MM.1S (cell line): ENCODE results near the gene BACH2.
"Not testable (repeated sequence)": the region's sequence is repeated elsewhere in the genome, so short reads cannot be mapped to it uniquely, and the experiment has no call there.

Source experiments
- EZH2 ChIP-seq: fragments of 300-600 bp; sonication (generic); optimal IDR thresholded peaks from 2 replicates; pipeline ENCODE3; 2017; ENCODE audit warnings: low read depth, mild to moderate bottlenecking, antibody characterized with exemption, low read length, mixed read lengths
- EZH2phosphoT487 ChIP-seq: fragments of 300-600 bp; sonication (generic); IDR thresholded peaks from 2 replicates; pipeline ENCODE4 v1.6.1; 2018; ENCODE audit warnings: antibody characterized with exemption, low read length
- TF ChIP-seq, protein P1 (sequence below): fragments of 300-600 bp; sonication (generic); IDR thresholded peaks from 2 replicates; pipeline ENCODE4 v1.5.1; 2016; ENCODE audit warnings: antibody characterized with exemption, low read length, mixed read lengths

DNA sequence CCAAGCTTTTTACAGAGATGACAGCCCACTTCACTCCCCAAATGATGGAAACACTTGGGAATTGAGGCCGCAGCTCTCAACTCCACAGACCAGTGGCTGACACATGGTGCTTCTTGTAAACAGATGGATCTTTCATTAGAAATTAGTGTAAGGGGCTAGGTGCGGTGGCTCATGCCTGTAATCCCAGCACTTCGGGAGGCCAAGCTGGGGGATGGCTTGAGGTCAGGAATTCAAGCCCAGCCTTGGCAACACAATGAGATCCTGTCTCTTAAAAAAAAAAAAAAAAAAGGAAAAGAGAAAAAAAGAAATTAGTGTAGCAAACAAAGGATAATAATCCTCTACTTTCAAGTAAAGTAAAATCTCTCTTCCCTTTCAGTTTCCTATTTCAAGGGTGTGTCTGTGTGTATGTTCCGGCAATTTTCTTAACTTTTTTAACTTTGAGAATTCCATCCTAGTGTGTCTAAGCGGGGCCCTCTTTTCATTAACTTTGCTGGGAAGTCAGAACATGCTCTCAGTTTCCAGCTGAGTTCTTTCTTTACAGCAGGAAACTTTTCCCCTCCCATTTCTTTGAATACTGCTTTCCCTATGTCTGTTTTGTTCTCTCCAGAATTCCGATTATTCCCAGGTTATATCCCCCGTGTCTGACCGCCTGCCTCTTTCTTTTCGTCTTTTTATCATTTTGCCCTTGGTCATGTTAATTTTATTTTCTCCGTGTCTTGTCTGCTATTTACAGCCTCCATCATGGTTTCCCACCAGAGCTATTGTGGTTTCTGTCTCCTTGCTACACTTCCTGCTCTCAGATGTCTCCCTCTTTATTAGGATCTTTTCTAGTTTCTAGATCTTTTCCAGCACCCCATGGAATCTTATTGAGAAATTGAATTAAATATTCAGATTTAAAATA lies 386.4 kb downstream of the BACH2 start:
- not testable (repeated sequence) for TF ChIP-seq EZH2phosphoT487, EZH2
- TF ChIP-seq, protein P1, sequence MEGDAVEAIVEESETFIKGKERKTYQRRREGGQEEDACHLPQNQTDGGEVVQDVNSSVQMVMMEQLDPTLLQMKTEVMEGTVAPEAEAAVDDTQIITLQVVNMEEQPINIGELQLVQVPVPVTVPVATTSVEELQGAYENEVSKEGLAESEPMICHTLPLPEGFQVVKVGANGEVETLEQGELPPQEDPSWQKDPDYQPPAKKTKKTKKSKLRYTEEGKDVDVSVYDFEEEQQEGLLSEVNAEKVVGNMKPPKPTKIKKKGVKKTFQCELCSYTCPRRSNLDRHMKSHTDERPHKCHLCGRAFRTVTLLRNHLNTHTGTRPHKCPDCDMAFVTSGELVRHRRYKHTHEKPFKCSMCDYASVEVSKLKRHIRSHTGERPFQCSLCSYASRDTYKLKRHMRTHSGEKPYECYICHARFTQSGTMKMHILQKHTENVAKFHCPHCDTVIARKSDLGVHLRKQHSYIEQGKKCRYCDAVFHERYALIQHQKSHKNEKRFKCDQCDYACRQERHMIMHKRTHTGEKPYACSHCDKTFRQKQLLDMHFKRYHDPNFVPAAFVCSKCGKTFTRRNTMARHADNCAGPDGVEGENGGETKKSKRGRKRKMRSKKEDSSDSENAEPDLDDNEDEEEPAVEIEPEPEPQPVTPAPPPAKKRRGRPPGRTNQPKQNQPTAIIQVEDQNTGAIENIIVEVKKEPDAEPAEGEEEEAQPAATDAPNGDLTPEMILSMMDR, result not testable (repeated sequence)
